GM04504 (cell line): ENCODE data around the gene ZMIZ1.
"Not testable (repeated sequence)": the region's sequence is repeated elsewhere in the genome, so short reads cannot be mapped to it uniquely, and the experiment has no call there.

ENCODE experiments used
- DNase-seq: peaks from one replicate; pipeline ENCODE4 v3.0.0-alpha.2; 2012; ENCODE audit warnings: low read depth

ZMIZ1 gene

GRCh38 chr10:79324032-79324695 lies 255.4 kb downstream of the ZMIZ1 start:
- DNase-seq, result no peak

GRCh38 chr10:79326361-79327089 lies 257.8 kb downstream of the ZMIZ1 start:
- no peak for DNase-seq

GRCh38 chr10:79327090-79327457 lies 258.3 kb downstream of the ZMIZ1 start:
- DNase-seq, result no peak

- no peak for DNase-seq
Observed at GRCh38 chr10:79328147-79328701, 259.5 kb downstream of the ZMIZ1 start.

GRCh38 chr10:79328737-79329504 lies 260.2 kb downstream of the ZMIZ1 start:
- no peak for DNase-seq

GRCh38 chr10:79329529-79329928 lies 260.8 kb downstream of the ZMIZ1 start:
- DNase-seq, result no peak

GRCh38 chr10:79331226-79331625 lies 262.5 kb downstream of the ZMIZ1 start:
- DNase-seq, result no peak

GRCh38 chr10:79331709-79332108 lies 262.9 kb downstream of the ZMIZ1 start:
- peak; percentile 75 for DNase-seq

- DNase-seq, result not testable (repeated sequence)
Observed at GRCh38 chr10:79332610-79333315, 264.0 kb downstream of the ZMIZ1 start.

GRCh38 chr10:79333513-79333912 lies 264.7 kb downstream of the ZMIZ1 start:
- no peak for DNase-seq

GRCh38 chr10:79334573-79334972 lies 265.8 kb downstream of the ZMIZ1 start:
- DNase-seq, result no peak

GRCh38 chr10:79335094-79335469 lies 266.3 kb downstream of the ZMIZ1 start:
- no peak for DNase-seq

- no peak for DNase-seq
Observed at GRCh38 chr10:79335470-79336235, 266.9 kb downstream of the ZMIZ1 start.

- no peak for DNase-seq
Observed at GRCh38 chr10:79336276-79336675, 267.5 kb downstream of the ZMIZ1 start.

GRCh38 chr10:79336739-79337138 lies 268.0 kb downstream of the ZMIZ1 start:
- no peak for DNase-seq

- not testable (repeated sequence) for DNase-seq
Observed at GRCh38 chr10:79337783-79338469, 269.2 kb downstream of the ZMIZ1 start.

- no peak for DNase-seq
Observed at GRCh38 chr10:79339266-79339665, 270.5 kb downstream of the ZMIZ1 start.

- DNase-seq, result no peak
Observed at GRCh38 chr10:79340646-79341244, 272.0 kb downstream of the ZMIZ1 start.

- DNase-seq, result no peak
Observed at GRCh38 chr10:79342295-79342761, 273.6 kb downstream of the ZMIZ1 start.
